ENCODE data around the gene HSF2BP.

HSF2BP gene

DNA sequence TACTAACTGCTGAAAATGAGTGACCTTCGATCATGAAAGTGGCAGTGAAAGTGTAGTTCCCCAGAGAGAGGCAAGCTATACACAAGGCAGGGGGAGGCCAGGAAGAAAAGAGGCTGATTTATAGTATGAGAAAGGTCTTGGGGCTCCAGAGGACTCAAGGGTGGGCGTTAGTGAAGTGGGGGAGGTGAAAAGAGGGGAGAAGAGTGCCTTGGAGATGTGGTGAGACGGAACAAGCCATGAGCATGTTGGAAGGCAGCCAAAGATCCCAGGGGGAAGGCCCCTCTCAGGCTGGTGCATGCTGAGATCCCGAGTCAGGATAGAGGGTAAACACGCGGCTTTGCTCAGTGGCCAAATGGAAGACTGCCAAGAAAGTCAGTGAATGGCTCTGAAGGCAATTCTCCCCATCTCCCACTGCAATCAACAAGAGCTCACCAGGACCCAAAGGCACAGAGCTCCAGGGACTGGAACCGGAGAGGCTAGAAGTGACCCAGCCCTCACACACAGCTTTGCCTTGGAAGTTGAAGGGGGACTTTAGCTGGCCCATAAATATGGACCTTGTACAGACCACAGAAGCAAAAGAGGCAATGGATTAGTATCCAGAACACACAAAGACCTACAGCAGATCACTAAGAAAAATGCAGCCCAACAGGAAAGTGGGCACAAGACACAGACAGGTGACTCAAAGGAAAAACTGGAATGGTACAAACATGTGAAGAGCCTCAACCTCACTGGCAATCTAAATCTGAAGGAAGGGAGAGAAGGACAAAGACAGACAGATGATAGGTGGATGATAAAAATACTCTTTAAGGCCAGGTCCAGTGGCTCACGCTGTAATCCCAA lies 49.6 kb downstream of the HSF2BP start:
- Histone ChIP-seq H3K4me3 (ENCODE audit: low read depth in 1 of 5, low read length in 5 of 5) (peak overlapping the region in 2 of 5 donors; percentile 19 to 23), H3K36me3 (ENCODE audit: control insufficient read depth in 5 of 5, insufficient read depth in 5 of 5, low read length in 5 of 5) (no peaks in the 10 kb centered on the region), H3K9ac (ENCODE audit: low read length in 5 of 5) (no peak overlapping the region), H3K27ac (ENCODE audit: low read depth, low read length) (no peak overlapping the region), H3K9me3 (ENCODE audit: control insufficient read depth in 5 of 5, low read length in 5 of 5) (no peaks in the 10 kb centered on the region), H3K27me3 (ENCODE audit: control insufficient read depth in 5 of 5, insufficient read depth in 4 of 5, low read length in 5 of 5) (no peaks in the 10 kb centered on the region), H3K4me1 (ENCODE audit: control insufficient read depth in 5 of 5, insufficient read depth in 5 of 5, low read length in 5 of 5) (peaks cover 2 to 34% (median 32%) of the 10 kb centered on the region in 5 donors)

- no peaks in the 10 kb centered on the region for H3K9me3 ChIP-seq (ENCODE audit: control insufficient read depth in 5 of 5, low read length in 5 of 5)
- peaks cover 2 to 41% (median 35%) of the 10 kb centered on the region in 5 donors for H3K4me1 ChIP-seq (ENCODE audit: control insufficient read depth in 5 of 5, insufficient read depth in 5 of 5, low read length in 5 of 5)
- no peaks in the 10 kb centered on the region for H3K27me3 ChIP-seq (ENCODE audit: control insufficient read depth in 5 of 5, insufficient read depth in 4 of 5, low read length in 5 of 5)
- H3K36me3 ChIP-seq (ENCODE audit: control insufficient read depth in 5 of 5, insufficient read depth in 5 of 5, low read length in 5 of 5) = no peaks in the 10 kb centered on the region
- H3K27ac ChIP-seq (ENCODE audit: low read depth, low read length) = no peak overlapping the region
- H3K9ac ChIP-seq (ENCODE audit: low read length in 5 of 5) = no peak overlapping the region
- H3K4me3 ChIP-seq (ENCODE audit: low read depth in 1 of 5, low read length in 5 of 5) = no peak overlapping the region
Observed at GRCh38 chr21:43608664-43609063, 50.6 kb downstream of the HSF2BP start.

- peaks cover 2 to 44% (median 40%) of the 10 kb centered on the region in 5 donors for H3K4me1 ChIP-seq (ENCODE audit: control insufficient read depth in 5 of 5, insufficient read depth in 5 of 5, low read length in 5 of 5)
- no peak overlapping the region for H3K27ac ChIP-seq (ENCODE audit: low read depth, low read length)
- H3K27me3 ChIP-seq (ENCODE audit: control insufficient read depth in 5 of 5, insufficient read depth in 4 of 5, low read length in 5 of 5) = no peaks in the 10 kb centered on the region
- H3K4me3 ChIP-seq (ENCODE audit: low read depth in 1 of 5, low read length in 5 of 5) = no peak overlapping the region
- H3K9ac ChIP-seq (ENCODE audit: low read length in 5 of 5) = no peak overlapping the region
- H3K9me3 ChIP-seq (ENCODE audit: control insufficient read depth in 5 of 5, low read length in 5 of 5) = no peaks in the 10 kb centered on the region
- H3K36me3 ChIP-seq (ENCODE audit: control insufficient read depth in 5 of 5, insufficient read depth in 5 of 5, low read length in 5 of 5) = no peaks in the 10 kb centered on the region
Observed at GRCh38 chr21:43608225-43608624, 51.1 kb downstream of the HSF2BP start.

DNA sequence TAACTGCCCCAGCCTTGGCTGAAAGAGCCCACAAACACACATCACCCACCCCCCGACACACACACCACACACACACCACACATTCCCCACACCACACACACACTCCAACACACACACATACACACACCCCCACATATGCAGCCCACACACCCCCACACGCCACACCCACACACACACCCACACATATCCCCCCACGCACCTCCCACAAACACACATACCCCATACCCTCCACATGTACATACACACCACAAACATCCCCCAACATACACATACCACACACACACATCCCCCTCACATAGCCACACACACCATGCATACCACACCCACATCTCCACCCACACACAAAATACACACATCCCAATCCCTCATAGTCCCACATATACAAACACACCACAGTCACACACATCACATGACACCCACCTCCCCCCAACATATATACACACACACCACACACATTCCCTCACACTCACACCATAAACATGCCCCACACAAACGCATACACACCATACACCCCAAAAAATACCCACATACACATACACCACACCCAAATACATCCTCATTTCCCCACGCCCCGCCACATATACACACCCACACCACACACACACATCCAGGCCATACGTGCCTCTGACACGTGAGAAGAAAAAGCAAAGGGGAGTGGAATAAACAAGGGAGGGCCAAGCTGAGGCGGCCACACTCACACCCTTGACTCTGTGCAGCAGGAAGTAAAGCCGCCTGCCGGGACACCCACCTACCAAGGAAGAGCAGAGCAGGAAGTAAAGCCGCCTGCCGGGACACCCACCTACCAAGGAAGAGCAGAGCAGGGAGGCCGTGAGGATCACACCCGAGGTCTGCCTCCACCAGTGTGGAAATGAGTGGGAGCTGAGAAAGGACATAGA lies 53.7 kb downstream of the HSF2BP start:
- Histone ChIP-seq H3K27me3 (ENCODE audit: control insufficient read depth in 5 of 5, insufficient read depth in 4 of 5, low read length in 5 of 5) (no peaks in the 10 kb centered on the region), H3K4me1 (ENCODE audit: control insufficient read depth in 5 of 5, insufficient read depth in 5 of 5, low read length in 5 of 5) (peaks cover 2 to 42% (median 35%) of the 10 kb centered on the region in 5 donors), H3K27ac (ENCODE audit: low read depth, low read length) (no peak overlapping the region), H3K9me3 (ENCODE audit: control insufficient read depth in 5 of 5, low read length in 5 of 5) (no peaks in the 10 kb centered on the region), H3K4me3 (ENCODE audit: low read depth in 1 of 5, low read length in 5 of 5) (no peak overlapping the region), H3K9ac (ENCODE audit: low read length in 5 of 5) (no peak overlapping the region), H3K36me3 (ENCODE audit: control insufficient read depth in 5 of 5, insufficient read depth in 5 of 5, low read length in 5 of 5) (no peaks in the 10 kb centered on the region)

GRCh38 chr21:43604505-43605204 lies 54.6 kb downstream of the HSF2BP start:
- peak overlapping the region in 1 of 5 donors; percentile 32 for H3K4me3 ChIP-seq (ENCODE audit: low read depth in 1 of 5, low read length in 5 of 5)
- H3K9me3 ChIP-seq (ENCODE audit: control insufficient read depth in 5 of 5, low read length in 5 of 5) = no peaks in the 10 kb centered on the region

GRCh38 chr21:43603641-43604504 lies 55.4 kb downstream of the HSF2BP start:
- Histone ChIP-seq H3K27me3 (ENCODE audit: control insufficient read depth in 5 of 5, insufficient read depth in 4 of 5, low read length in 5 of 5) (no peaks in the 10 kb centered on the region), H3K9ac (ENCODE audit: low read length in 5 of 5) (no peak overlapping the region), H3K27ac (ENCODE audit: low read depth, low read length) (peak overlapping the region; percentile 42), H3K9me3 (ENCODE audit: control insufficient read depth in 5 of 5, low read length in 5 of 5) (no peaks in the 10 kb centered on the region), H3K36me3 (ENCODE audit: control insufficient read depth in 5 of 5, insufficient read depth in 5 of 5, low read length in 5 of 5) (no peaks in the 10 kb centered on the region), H3K4me3 (ENCODE audit: low read depth in 1 of 5, low read length in 5 of 5) (peak overlapping the region in 1 of 5 donors; percentile 32), H3K4me1 (ENCODE audit: control insufficient read depth in 5 of 5, insufficient read depth in 5 of 5, low read length in 5 of 5) (peaks cover 0 to 31% (median 21%) of the 10 kb centered on the region in 5 donors)

More at GRCh38 chr21:43604505-43605204, 54.6 kb downstream of the HSF2BP start:
- no peak overlapping the region for H3K9ac ChIP-seq (ENCODE audit: low read length in 5 of 5)
- H3K36me3 ChIP-seq (ENCODE audit: control insufficient read depth in 5 of 5, insufficient read depth in 5 of 5, low read length in 5 of 5) = no peaks in the 10 kb centered on the region
- H3K4me1 ChIP-seq (ENCODE audit: control insufficient read depth in 5 of 5, insufficient read depth in 5 of 5, low read length in 5 of 5) = peaks cover 2 to 37% (median 27%) of the 10 kb centered on the region in 5 donors
- no peaks in the 10 kb centered on the region for H3K27me3 ChIP-seq (ENCODE audit: control insufficient read depth in 5 of 5, insufficient read depth in 4 of 5, low read length in 5 of 5)
- no peak overlapping the region for H3K27ac ChIP-seq (ENCODE audit: low read depth, low read length)

DNA sequence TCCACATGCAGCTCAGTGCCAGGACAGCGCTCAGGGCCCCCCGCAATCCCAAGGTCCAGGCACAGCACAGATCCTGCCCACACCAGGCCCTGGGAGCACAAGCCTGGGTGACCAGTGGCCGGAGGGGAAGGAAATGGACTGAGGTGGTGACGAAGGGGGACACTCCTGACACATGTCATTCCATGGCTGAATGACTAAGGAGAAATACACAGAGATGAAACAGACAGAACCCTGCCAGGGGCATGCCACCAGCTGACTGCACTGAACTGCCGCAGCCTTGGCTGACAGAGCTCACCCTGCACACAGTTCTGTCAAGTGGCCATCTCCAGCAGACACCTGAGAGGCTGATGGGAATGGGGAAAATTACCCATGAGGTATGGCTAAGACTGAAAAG lies 56.1 kb downstream of the HSF2BP start:
- Histone ChIP-seq H3K4me3 (ENCODE audit: low read depth in 1 of 5, low read length in 5 of 5) (no peak overlapping the region), H3K9me3 (ENCODE audit: control insufficient read depth in 5 of 5, low read length in 5 of 5) (no peaks in the 10 kb centered on the region), H3K27me3 (ENCODE audit: control insufficient read depth in 5 of 5, insufficient read depth in 4 of 5, low read length in 5 of 5) (no peaks in the 10 kb centered on the region), H3K9ac (ENCODE audit: low read length in 5 of 5) (no peak overlapping the region), H3K27ac (ENCODE audit: low read depth, low read length) (peak overlapping the region; percentile 42), H3K4me1 (ENCODE audit: control insufficient read depth in 5 of 5, insufficient read depth in 5 of 5, low read length in 5 of 5) (peaks cover 0 to 34% (median 26%) of the 10 kb centered on the region in 5 donors), H3K36me3 (ENCODE audit: control insufficient read depth in 5 of 5, insufficient read depth in 5 of 5, low read length in 5 of 5) (no peaks in the 10 kb centered on the region)

DNA sequence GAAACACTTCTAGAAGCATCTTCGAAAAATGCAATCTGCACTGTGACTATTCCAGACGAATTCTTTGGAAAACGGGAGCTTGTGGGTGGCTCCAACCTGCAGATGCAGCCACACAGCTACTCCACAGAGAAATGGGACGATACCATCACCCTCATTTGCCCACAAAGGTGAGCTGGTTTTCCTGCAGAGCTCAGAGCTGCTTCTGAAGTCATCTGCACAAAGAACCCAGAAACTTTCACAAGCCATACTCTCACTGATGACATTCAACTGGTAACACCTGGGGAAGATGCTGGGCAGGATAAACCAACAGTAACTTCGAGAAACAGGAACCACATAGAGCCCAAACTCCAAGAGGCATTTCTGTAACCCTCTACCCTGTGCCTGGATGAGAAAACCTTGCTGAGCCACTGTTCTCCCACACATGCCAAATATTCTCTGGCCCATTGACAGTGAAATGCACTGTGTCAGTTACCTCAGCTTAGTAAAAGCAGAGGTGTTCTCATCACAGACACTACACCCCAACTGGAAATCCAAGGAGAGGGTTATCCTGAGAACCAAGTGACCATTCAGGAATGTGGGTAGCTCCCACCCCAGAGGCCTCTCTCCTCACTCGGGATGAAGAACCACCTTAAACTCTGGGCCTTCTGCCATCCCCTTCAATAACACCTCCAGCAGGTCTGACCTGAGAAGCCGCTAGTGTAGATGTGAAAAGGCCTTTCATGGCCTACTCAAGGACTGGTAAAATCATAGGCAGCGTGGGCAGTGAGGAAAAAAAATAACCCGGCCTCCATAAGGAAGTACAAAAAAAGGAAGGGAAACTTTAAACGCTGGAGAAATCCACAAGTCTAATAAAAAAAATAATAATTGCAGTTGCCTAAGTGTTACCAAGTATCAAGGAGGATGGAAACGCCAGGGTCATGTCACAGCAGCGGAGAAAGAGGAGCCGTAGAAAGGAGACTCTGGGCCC lies 56.7 kb downstream of the HSF2BP start:
- Histone ChIP-seq H3K27ac (ENCODE audit: low read depth, low read length) (peak overlapping the region; percentile 42), H3K27me3 (ENCODE audit: control insufficient read depth in 5 of 5, insufficient read depth in 4 of 5, low read length in 5 of 5) (no peaks in the 10 kb centered on the region), H3K4me3 (ENCODE audit: low read depth in 1 of 5, low read length in 5 of 5) (no peak overlapping the region), H3K9ac (ENCODE audit: low read length in 5 of 5) (peak overlapping the region in 1 of 5 donors; percentile 17), H3K9me3 (ENCODE audit: control insufficient read depth in 5 of 5, low read length in 5 of 5) (no peaks in the 10 kb centered on the region), H3K36me3 (ENCODE audit: control insufficient read depth in 5 of 5, insufficient read depth in 5 of 5, low read length in 5 of 5) (no peaks in the 10 kb centered on the region), H3K4me1 (ENCODE audit: control insufficient read depth in 5 of 5, insufficient read depth in 5 of 5, low read length in 5 of 5) (peaks cover 0 to 34% (median 26%) of the 10 kb centered on the region in 5 donors)

All from subcutaneous abdominal adipose tissue (tissue), 5 donors.